B cell (primary cell): Measurements from ENCODE around the gene LARGE2. TPM values are rescaled to one million over a fixed set of nuclear protein-coding genes. Genes with fewer than 3 reads are reported as not detected.

ENCODE experiments used
- ATAC-seq: fragments of 200-7000 bp; cut with Tn5 transposase; one replicate; pipeline ENCODE4 v1.10.0; 2021; ENCODE audit warnings: low read depth, mild to moderate bottlenecking, moderate number of reproducible peaks, moderate library complexity
- CTCF ChIA-PET: fragments of 350-600 bp; sonication (Branson Sonifier 250); formaldehyde crosslinking; loops from one replicate; lab custom pipeline; 2021; ENCODE audit warnings: antibody characterized with exemption, inconsistent platforms; lab: Charles Lee
- POLR2A ChIA-PET: fragments of 350-600 bp; sonication (Branson Sonifier 250); formaldehyde crosslinking; loops from one replicate; lab custom pipeline; 2021; ENCODE audit warnings: antibody characterized with exemption; lab: Charles Lee
- DNase-seq: peaks from one replicate; pipeline ENCODE4 v3.0.0; 2013
- H2AFZ ChIP-seq: 2 replicates; pipeline ENCODE4 v1.6.1; 2012; ENCODE audit warnings: mild to moderate bottlenecking, low read depth, low read length; ENCODE audit not compliant: insufficient read depth, poor library complexity, severe bottlenecking
- H3K27ac ChIP-seq, 2 donors: 1 replicate in 1 of 2; 2 replicates in 1 of 2; pipeline ENCODE4 v1.5.1; 2012 to 2013; ENCODE audit warnings: low read length in 2 of 2, mild to moderate bottlenecking in 2 of 2, moderate library complexity in 1 of 2
- H3K27me3 ChIP-seq, 4 experiments: fragments of 200-600 bp in 1 of 4; sonication (generic) in 1 of 4; replicated peaks in 1 of 4; 1 replicate in 2 of 4; 2 replicates in 2 of 4; pipeline versions ENCODE4 v1.6.1 to v1.7.0; 2013 to 2016; ENCODE audit warnings: low read length in 3 of 4, mild to moderate bottlenecking in 2 of 4, mixed read lengths in 1 of 4, moderate library complexity in 1 of 4; ENCODE audit not compliant: insufficient read depth in 4 of 4, control insufficient read depth in 3 of 4; ENCODE audit errors: control extremely low read depth in 1 of 4
- H3K36me3 ChIP-seq, 2 experiments: replicated peaks in 1 of 2; 1 replicate in 1 of 2; 2 replicates in 1 of 2; pipeline versions ENCODE4 v1.6.1 to v1.7.1; 2013; ENCODE audit warnings: low read length in 1 of 2; ENCODE audit not compliant: insufficient read depth in 2 of 2, control insufficient read depth in 1 of 2; ENCODE audit errors: control extremely low read depth in 1 of 2, extremely low read depth in 1 of 2
- H3K4me1 ChIP-seq, 2 donors: fragments of 200-600 bp in 1 of 2; sonication (generic) in 1 of 2; 1 replicate in 1 of 2; 2 replicates in 1 of 2; pipeline versions ENCODE4 v1.5.1 to v1.6.1; 2013 to 2017; ENCODE audit warnings: low read length in 2 of 2; ENCODE audit not compliant: control insufficient read depth in 2 of 2, insufficient read depth in 2 of 2
- H3K4me2 ChIP-seq: replicated peaks from 2 replicates; pipeline ENCODE3; 2012; ENCODE audit warnings: mild to moderate bottlenecking, low read depth, low read length; ENCODE audit not compliant: poor library complexity, severe bottlenecking
- H3K4me3 ChIP-seq, 5 experiments: fragments of 200-600 bp in 1 of 5; sonication (generic) in 1 of 5; 1 replicate in 3 of 5; 2 replicates in 2 of 5; pipeline versions ENCODE4 v1.5.1 to v1.7.0; 2011 to 2016; ENCODE audit warnings: low read length in 4 of 5, mild to moderate bottlenecking in 4 of 5, low read depth in 2 of 5, control low read depth in 1 of 5, moderate library complexity in 1 of 5; ENCODE audit not compliant: insufficient read depth in 1 of 5; ENCODE audit errors: control extremely low read depth in 1 of 5, extremely low read depth in 1 of 5
- H3K79me2 ChIP-seq: fragments of 200-600 bp; sonication (generic); one replicate; pipeline ENCODE4 v1.6.0; 2016; ENCODE audit warnings: low read length; ENCODE audit not compliant: control insufficient read depth, insufficient read depth
- H3K9ac ChIP-seq: fragments of 200-600 bp; sonication (generic); 2 replicates; pipeline ENCODE4 v1.6.1; 2017; ENCODE audit warnings: mild to moderate bottlenecking, low read length, moderate library complexity
- H3K9me3 ChIP-seq, 3 donors: one replicate each; pipeline versions ENCODE4 v1.6.1 to v1.7.1; 2013; ENCODE audit warnings: low read length in 2 of 3; ENCODE audit not compliant: control insufficient read depth in 2 of 3, insufficient read depth in 1 of 3; ENCODE audit errors: control extremely low read depth in 1 of 3
- H4K20me1 ChIP-seq: 2 replicates; pipeline ENCODE4 v1.6.0; 2012; ENCODE audit warnings: mild to moderate bottlenecking, low read length; ENCODE audit not compliant: insufficient read depth, control insufficient read depth, poor library complexity, severe bottlenecking
- H3K27ac Mint-ChIP-seq: one replicate; pipeline ENCODE4 v1.8.0; 2021; ENCODE audit warnings: mixed read lengths
- H3K27me3 Mint-ChIP-seq: one replicate; pipeline ENCODE4 v1.8.0; 2021; ENCODE audit warnings: mixed read lengths
- H3K4me1 Mint-ChIP-seq: one replicate; pipeline ENCODE4 v1.8.0; 2021; ENCODE audit warnings: mixed read lengths
- H3K4me3 Mint-ChIP-seq: one replicate; pipeline ENCODE4 v1.8.0; 2021; ENCODE audit warnings: mixed read lengths
- H3K9me3 Mint-ChIP-seq: one replicate; pipeline ENCODE4 v1.8.0; 2022; ENCODE audit warnings: mixed read lengths; ENCODE audit not compliant: insufficient read depth
- EZH2 ChIP-seq: IDR thresholded peaks from 2 replicates; pipeline ENCODE4 v1.6.1; 2012; ENCODE audit warnings: borderline replicate concordance, low read depth, mild to moderate bottlenecking, moderate library complexity, low read length; ENCODE audit not compliant: insufficient read depth, poor library complexity, severe bottlenecking
- WGBS: methylation state at CpG from one replicate; pipeline ENCODE4 v1.1.5; 2013; ENCODE audit warnings: missing lambda C conversion rate; ENCODE audit not compliant: insufficient coverage; 5-methylcytosine and 5-hydroxymethylcytosine counted together
- intact Hi-C: fragments of 100-400 bp; cut with micrococcal nuclease; formaldehyde crosslinking; loops from one replicate; pipeline ENCODE4 v1.10.0; 2022
- polyA plus RNA-seq: library from polyadenylated mRNA; depleted of rRNA; stranded (reverse); fragments of >200 nt; gene quantifications from 2 replicates; pipeline ENCODE4 v1.2.3, GENCODE V29; 2012
- total RNA-seq, 2 donors: library from RNA; stranded (reverse); fragments of 120-200 nt in 1 of 2; gene quantifications; 1 replicate in 1 of 2; 2 replicates in 1 of 2; pipeline versions ENCODE4 v1.2.3 to v1.2.4, GENCODE V29; 2013 to 2022
- TF ChIP-seq, protein P1 (sequence below): fragments of 200-600 bp; IDR thresholded peaks from one replicate; pipeline ENCODE4 v1.8.0; 2022; ENCODE audit warnings: antibody characterized with exemption, mild to moderate bottlenecking

LARGE2 gene
- total and polyA plus RNA-seq, 2 donors (not counting 1 experiment from before 2014, with no cell fraction given), result 109 to 264 TPM

GRCh38 chr11:45892856-45893255 is 29.6 kb upstream of the LARGE2 start:
- POLR2A ChIA-PET, result no interaction called here
- peaks cover 0 to 30% (median 15%) of the 10 kb centered on the region in 4 experiments for H3K27me3 ChIP-seq
- DNase-seq (no peak), ATAC-seq (no peak)
- peaks cover 28% of the 10 kb centered on the region for H3K27me3 Mint-ChIP-seq
- no peak overlapping the region for H3K9ac ChIP-seq
- no peaks in the 10 kb centered on the region for H3K4me1 Mint-ChIP-seq
- H3K4me3 Mint-ChIP-seq, result no peak overlapping the region
- no peak overlapping the region for H3K27ac ChIP-seq
- H3K79me2 ChIP-seq, result no peaks in the 10 kb centered on the region
- TF ChIP-seq, protein P1, sequence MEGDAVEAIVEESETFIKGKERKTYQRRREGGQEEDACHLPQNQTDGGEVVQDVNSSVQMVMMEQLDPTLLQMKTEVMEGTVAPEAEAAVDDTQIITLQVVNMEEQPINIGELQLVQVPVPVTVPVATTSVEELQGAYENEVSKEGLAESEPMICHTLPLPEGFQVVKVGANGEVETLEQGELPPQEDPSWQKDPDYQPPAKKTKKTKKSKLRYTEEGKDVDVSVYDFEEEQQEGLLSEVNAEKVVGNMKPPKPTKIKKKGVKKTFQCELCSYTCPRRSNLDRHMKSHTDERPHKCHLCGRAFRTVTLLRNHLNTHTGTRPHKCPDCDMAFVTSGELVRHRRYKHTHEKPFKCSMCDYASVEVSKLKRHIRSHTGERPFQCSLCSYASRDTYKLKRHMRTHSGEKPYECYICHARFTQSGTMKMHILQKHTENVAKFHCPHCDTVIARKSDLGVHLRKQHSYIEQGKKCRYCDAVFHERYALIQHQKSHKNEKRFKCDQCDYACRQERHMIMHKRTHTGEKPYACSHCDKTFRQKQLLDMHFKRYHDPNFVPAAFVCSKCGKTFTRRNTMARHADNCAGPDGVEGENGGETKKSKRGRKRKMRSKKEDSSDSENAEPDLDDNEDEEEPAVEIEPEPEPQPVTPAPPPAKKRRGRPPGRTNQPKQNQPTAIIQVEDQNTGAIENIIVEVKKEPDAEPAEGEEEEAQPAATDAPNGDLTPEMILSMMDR, result no peak
- no peak for TF ChIP-seq EZH2
- no peak overlapping the region for H3K4me3 ChIP-seq
- CTCF ChIA-PET, result no interaction called here
- H3K27ac Mint-ChIP-seq, result no peak overlapping the region
- intact Hi-C loops, result no loop called here
- 93% methylated on average over 4 of the region's 5 CpGs for WGBS
- H3K9me3 Mint-ChIP-seq, result no peaks in the 10 kb centered on the region
- H4K20me1 ChIP-seq, result no peaks in the 10 kb centered on the region
- H2AFZ ChIP-seq, result no peak overlapping the region
- no peak overlapping the region for H3K4me2 ChIP-seq
- no peaks in the 10 kb centered on the region for H3K4me1 ChIP-seq
- peaks cover 0 to 4% (median 0%) of the 10 kb centered on the region in 3 donors for H3K9me3 ChIP-seq
- no peaks in the 10 kb centered on the region for H3K36me3 ChIP-seq

- no peak overlapping the region for H3K4me3 ChIP-seq
- Mint-ChIP-seq H3K27ac (no peak overlapping the region), H3K9me3 (no peaks in the 10 kb centered on the region), H3K4me1 (peaks cover 7% of the 10 kb centered on the region), H3K27me3 (peaks cover 31% of the 10 kb centered on the region), H3K4me3 (no peak overlapping the region)
- TF ChIP-seq EZH2, result no peak
- TF ChIP-seq, protein P1, result no peak
- no peak overlapping the region for H3K27ac ChIP-seq
- H3K9me3 ChIP-seq, result peaks cover 0 to 12% (median 0%) of the 10 kb centered on the region in 3 donors
- no peak overlapping the region for H3K9ac ChIP-seq
- H3K4me2 ChIP-seq, result no peak overlapping the region
- intact Hi-C loops, result no loop called here
- peaks cover 0 to 47% (median 22%) of the 10 kb centered on the region in 4 experiments for H3K27me3 ChIP-seq
- DNase-seq, result no peak
- ATAC-seq, result no peak
- no peak overlapping the region for H2AFZ ChIP-seq
- no peaks in the 10 kb centered on the region for H4K20me1 ChIP-seq
- ChIA-PET POLR2A (no interaction called here), CTCF (no interaction called here)
- WGBS, result 80% methylated on average over 6 of the region's 6 CpGs
- H3K79me2 ChIP-seq, result no peaks in the 10 kb centered on the region
- H3K36me3 ChIP-seq, result no peaks in the 10 kb centered on the region
- H3K4me1 ChIP-seq, result peaks cover 9 to 11% of the 10 kb centered on the region in 2 donors
These were observed 27.8 kb upstream of the LARGE2 start for GRCh38 chr11:45894555-45895247.
